Cerebellar cortex (tissue), 1 donor: Measurements from ENCODE around the gene MED15.
"Not testable (repeated sequence)": the region's sequence is repeated elsewhere in the genome, so short reads cannot be mapped to it uniquely, and the experiment has no call there.

Experiments used
- DNase-seq: peaks from one replicate; pipeline ENCODE4 v3.0.0-alpha.2; 2015; ENCODE audit warnings: low spot score

Gene MED15

GRCh38 chr22:20507253-20508066 is at the start of gene MED15:
Gene MED15 (plus strand): TSS chr22:20507610. CDS start chr22:20507679, 69 bp downstream.
- peak; percentile 90 for DNase-seq

- DNase-seq = no peak
These were observed 48.8 kb upstream of the MED15 start for GRCh38 chr22:20458530-20459151.

GRCh38 chr22:20459152-20459542 is 48.3 kb upstream of the MED15 start:
- no peak for DNase-seq

- no peak for DNase-seq
These were observed 47.5 kb upstream of the MED15 start for GRCh38 chr22:20459862-20460261.

GRCh38 chr22:20463324-20464095 is 43.9 kb upstream of the MED15 start:
- DNase-seq = no peak

GRCh38 chr22:20464096-20464614 is 43.3 kb upstream of the MED15 start:
- DNase-seq = no peak

GRCh38 chr22:20464912-20465758 is 42.3 kb upstream of the MED15 start:
- no peak for DNase-seq

GRCh38 chr22:20465759-20466077 is 41.7 kb upstream of the MED15 start:
- no peak for DNase-seq

- no peak for DNase-seq
These were observed 40.6 kb upstream of the MED15 start for GRCh38 chr22:20466659-20467379.

GRCh38 chr22:20469110-20469868 is 38.1 kb upstream of the MED15 start:
- peak; percentile 9 for DNase-seq

GRCh38 chr22:20470525-20470924 is 36.9 kb upstream of the MED15 start:
- DNase-seq = not testable (repeated sequence)

- DNase-seq = no peak
These were observed 36.1 kb upstream of the MED15 start for GRCh38 chr22:20471126-20471833.

- DNase-seq = no peak
These were observed 34.6 kb upstream of the MED15 start for GRCh38 chr22:20472629-20473442.

GRCh38 chr22:20475115-20475436 is 32.3 kb upstream of the MED15 start:
- DNase-seq = no peak

- DNase-seq = not testable (repeated sequence)
These were observed 31.8 kb upstream of the MED15 start for GRCh38 chr22:20475569-20475968.

GRCh38 chr22:20478059-20478458 is 29.4 kb upstream of the MED15 start:
- not testable (repeated sequence) for DNase-seq

- no peak for DNase-seq
These were observed 27.7 kb upstream of the MED15 start for GRCh38 chr22:20479612-20480196.

- DNase-seq = not testable (repeated sequence)
These were observed 24.3 kb upstream of the MED15 start for GRCh38 chr22:20483143-20483506.

GRCh38 chr22:20483771-20484170 is 23.6 kb upstream of the MED15 start:
- DNase-seq = no peak
